Urinary bladder (tissue), 4 donors: ENCODE results near the gene IL22. TPM values are rescaled to one million over a fixed set of nuclear protein-coding genes. Genes with fewer than 3 reads are reported as not detected.
A peak's percentile ranks its signal among the peaks of the same experiment; 100 is the strongest.
"Not testable (repeated sequence)": the region's sequence is repeated elsewhere in the genome, so short reads cannot be mapped to it uniquely, and the experiment has no call there.

ENCODE experiments used
- DNase-seq: peaks from one replicate; pipeline ENCODE4 v3.0.0-alpha.2; 2015; ENCODE audit errors: extremely low spot score
- H3K27ac ChIP-seq: one replicate; pipeline ENCODE4 v1.5.1; 2013; ENCODE audit warnings: low read depth, mild to moderate bottlenecking, moderate library complexity
- H3K36me3 ChIP-seq: one replicate; pipeline ENCODE4 v1.6.1; 2013; ENCODE audit warnings: mild to moderate bottlenecking, moderate library complexity; ENCODE audit not compliant: insufficient read depth
- H3K4me1 ChIP-seq: one replicate; pipeline ENCODE4 v1.6.1; 2013; ENCODE audit warnings: mild to moderate bottlenecking, moderate library complexity; ENCODE audit not compliant: insufficient read depth
- H3K4me3 ChIP-seq: one replicate; pipeline ENCODE4 v1.5.1; 2013; ENCODE audit warnings: low read depth, low read length
- WGBS: extraction: QIAGEN DNeasy Blood & Tissue Kit; methylation state at CpG from one replicate; pipeline ENCODE4 v1.1.7; 2013; 5-methylcytosine and 5-hydroxymethylcytosine counted together
- polyA plus RNA-seq: library from polyadenylated mRNA; stranded (reverse); fragments of 200-250 nt; gene quantifications from one replicate; pipeline ENCODE4 v1.2.3, GENCODE V29; 2013
- total RNA-seq: library from RNA; depleted of rRNA; stranded (reverse); fragments of >200 nt; gene quantifications from one replicate; pipeline ENCODE4 v1.2.3, GENCODE V29; 2014
- donor health status: healthy with polysubstance abuse.
- donor health status: healthy.

IL22 gene
- total and polyA plus RNA-seq, 2 donors: not detected

DNA sequence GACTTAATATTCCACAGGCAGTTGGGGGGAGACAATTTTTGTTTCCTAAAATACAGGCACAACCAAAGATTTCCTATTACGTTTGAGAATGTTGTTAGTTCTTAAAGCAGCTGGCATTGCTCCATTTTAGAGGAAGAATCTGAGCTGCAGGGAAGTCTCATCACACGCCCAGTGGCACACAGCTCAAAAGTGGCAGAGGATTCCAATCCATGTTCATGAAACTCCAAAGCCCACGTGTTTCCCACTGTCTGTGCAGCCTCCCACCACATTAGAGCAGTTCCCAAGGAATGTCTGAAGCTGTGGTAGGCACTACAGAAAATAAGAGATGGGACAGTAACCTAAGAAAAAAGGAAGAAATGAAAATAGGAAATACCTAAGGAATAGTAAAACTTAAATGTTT lies 21.7 kb downstream of the IL22 start:
- no peak overlapping the region for H3K27ac ChIP-seq
- 25% methylated on average over 3 of the region's 3 CpGs for whole genome bisulfite sequencing
- no peak for DNase-seq
- H3K4me1 ChIP-seq: no peaks in the 10 kb centered on the region
- H3K36me3 ChIP-seq: no peaks in the 10 kb centered on the region
- H3K4me3 ChIP-seq: no peak overlapping the region

DNA sequence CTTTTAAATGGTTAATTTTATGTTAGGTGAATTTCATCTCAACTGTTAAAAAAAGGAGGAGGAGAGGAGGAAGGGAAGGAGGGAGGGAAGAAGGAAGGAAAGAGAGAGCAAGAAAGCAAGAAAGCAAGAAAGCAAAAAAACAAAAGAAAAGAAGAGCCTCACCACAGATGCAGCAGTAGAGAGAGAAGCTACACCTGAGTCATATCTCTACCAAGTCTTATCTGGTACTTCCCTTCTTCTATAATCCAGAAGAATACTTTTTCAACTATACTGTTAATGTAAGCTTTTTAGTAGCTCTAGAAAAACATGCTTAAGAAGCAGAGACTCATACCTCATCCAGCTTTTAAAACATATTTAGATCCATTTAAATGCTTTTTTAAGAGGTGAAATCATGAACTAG lies 22.2 kb downstream of the IL22 start:
- H3K27ac ChIP-seq: no peak overlapping the region
- no peak overlapping the region for H3K4me3 ChIP-seq
- no peaks in the 10 kb centered on the region for H3K4me1 ChIP-seq
- H3K36me3 ChIP-seq: no peaks in the 10 kb centered on the region
- DNase-seq: no peak

DNA sequence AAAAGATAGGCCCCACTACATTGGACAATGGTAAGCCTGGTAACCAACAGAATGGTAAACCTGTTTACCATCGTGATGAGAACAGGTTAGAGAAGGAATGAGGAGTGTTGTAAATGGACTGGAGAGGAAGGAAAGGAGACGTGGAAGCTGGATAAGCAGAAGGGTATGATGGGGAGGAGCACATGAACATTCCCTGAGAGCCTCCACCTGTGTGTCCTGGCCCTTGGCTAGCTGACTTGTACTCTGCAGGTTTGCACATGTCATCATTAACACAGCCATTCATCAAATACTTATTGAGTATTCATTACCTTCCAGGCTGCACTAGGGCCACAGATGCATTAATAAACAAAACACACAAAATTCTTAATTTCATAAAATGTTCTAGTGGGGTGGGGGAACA lies 23.4 kb downstream of the IL22 start:
- WGBS: 77% methylated on average over 2 of the region's 2 CpGs
- no peaks in the 10 kb centered on the region for H3K36me3 ChIP-seq

DNA sequence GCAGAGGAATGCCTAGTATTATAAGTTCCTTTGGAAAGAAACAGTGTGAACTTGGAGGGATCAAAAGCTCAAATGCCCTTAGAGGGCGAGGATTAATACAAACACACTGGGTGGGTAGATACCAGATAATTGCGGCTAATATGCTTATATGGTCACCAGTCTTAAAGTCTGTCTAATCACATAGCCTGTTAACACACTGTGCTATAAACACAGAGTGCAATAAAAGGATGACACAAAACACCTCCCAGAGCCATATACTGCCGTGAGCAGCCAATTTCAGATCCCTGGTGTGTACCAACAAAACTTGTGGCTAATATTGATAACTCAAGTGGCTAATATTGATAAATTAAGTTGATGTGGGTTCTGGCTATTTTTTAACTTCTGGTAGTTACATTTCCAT lies 26.0 kb downstream of the IL22 start:
- DNase-seq: no peak
- Histone ChIP-seq H3K27ac (no peak overlapping the region), H3K4me1 (no peaks in the 10 kb centered on the region), H3K36me3 (no peaks in the 10 kb centered on the region), H3K4me3 (no peak overlapping the region)
- WGBS: 39% methylated on average over 3 of the region's 3 CpGs

More for the DNA sequence above, 23.4 kb downstream of the IL22 start:
- Histone ChIP-seq H3K4me1 (no peaks in the 10 kb centered on the region), H3K27ac (no peak overlapping the region), H3K4me3 (no peak overlapping the region)
- DNase-seq: no peak

DNA sequence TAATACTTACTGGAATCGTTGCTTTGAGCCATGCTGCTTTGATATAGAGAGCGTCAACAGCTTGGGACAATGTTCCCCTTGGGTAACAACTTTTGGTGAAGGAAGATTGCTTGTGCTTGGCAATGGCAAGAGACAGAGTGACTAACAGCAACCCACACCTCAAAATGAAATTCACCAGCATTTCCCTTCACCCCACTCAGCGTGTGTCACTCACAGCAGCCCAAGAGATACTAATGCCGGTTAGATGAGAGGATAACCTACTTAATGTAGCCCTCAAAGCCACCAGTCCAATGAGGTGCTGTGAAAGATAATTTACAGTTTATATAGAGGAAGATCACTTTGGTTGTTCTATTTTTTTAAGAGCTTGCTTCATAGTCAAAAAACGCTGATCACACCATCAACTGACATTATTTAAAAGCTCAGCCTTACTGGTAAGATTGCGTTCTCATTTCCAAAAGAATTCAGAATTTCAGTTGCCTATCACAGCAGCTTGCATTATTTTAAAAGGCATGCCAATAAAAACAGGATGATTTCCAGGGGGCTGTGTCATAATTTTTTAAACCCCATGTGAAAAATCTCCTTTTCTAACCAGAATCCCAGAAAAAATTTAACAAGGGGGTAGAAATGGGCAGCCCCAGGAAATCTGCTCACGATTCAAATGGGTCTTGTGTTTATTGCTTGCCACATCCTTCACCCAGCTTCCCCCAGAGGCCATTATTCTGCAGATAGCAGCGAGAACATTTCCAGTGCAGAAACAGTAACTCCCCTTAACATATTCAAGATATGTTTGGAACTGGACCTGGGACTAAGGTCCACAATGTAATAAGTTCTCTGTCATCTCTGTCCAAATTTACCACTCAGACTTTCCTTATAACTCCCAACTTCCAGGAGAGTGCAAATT lies 27.6 kb downstream of the IL22 start, which contains the start of gene IL26:
TSS of gene IL26 (minus strand) at position 235 of the 901 bp plus-strand sequence. CDS start at position 181, 54 bp downstream.
- WGBS: 79% methylated on average over 8 of the region's 8 CpGs
- no peaks in the 10 kb centered on the region for H3K36me3 ChIP-seq
- no peak for DNase-seq
- H3K4me3 ChIP-seq: no peak within 1 kb of the TSS
- H3K4me1 ChIP-seq: no peaks in the 10 kb centered on the region
- H3K27ac ChIP-seq: no peak within 1 kb of the TSS

DNA sequence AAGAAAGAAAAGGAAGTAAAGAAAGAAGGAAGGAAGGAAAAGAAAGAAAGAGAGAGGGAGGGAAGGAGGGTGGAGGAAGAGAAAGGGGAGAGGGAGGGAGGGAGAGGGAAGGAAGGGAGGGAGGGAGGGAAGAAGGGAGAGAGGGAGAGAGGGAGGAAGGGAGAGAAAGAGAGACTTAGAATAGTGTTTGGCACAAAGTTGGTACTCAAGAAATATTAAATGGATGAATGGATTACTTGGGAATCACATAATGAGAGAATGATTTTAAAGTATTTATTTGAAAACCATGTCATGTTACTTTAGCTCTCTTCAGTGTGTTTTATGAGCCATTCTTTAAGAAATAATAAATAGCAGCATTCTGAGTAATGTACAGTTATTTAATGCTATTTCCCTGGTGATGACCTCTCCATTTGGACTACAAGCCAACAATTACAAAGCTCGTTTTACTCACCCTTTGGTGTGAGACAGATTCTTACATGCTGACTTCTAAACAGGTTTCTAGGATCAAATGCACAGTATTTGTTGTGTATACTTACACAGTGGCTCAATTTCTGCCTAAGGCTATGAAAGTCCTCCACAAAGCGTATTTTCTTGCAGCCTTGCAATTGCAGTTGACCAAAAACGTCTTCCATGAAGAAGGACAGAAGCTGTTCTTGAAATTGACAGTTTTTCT lies 28.7 kb downstream of the IL22 start:
- no peak for DNase-seq
- no peak overlapping the region for H3K27ac ChIP-seq
- H3K4me1 ChIP-seq: no peaks in the 10 kb centered on the region
- WGBS: 55% methylated on average over 3 of the region's 3 CpGs
- H3K36me3 ChIP-seq: no peaks in the 10 kb centered on the region
- H3K4me3 ChIP-seq: no peak overlapping the region

DNA sequence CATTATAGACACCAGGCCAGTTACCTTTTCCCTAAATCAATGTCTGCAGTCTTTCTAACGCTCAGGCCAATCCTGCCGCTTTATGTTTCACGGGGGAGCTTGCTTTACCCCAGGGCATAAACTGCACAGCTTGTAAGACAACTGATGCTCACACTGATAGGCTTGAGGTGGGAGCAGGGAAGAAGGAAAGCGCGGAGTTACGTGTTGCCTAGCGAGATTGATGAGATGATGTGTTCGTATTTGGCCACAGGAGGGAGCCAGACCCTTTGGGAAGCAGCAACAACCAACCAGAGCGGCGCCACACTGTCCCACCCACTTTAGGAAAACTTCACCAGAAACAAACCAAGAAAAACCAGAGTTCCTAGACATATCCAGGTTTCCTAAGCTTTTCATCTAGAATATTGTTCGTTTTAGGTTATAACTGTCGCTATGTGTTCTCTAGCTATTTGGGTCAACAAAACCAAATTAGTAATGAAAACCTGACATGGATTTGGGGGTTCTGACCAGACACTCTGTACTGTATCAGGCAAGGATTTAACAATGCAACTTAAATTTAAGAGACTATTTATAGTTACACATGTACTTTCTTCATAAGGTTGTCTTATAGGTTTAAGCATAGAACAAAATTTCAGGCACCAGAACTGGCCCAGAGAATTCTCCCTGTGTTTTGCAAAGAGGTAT lies 30.2 kb downstream of the IL22 start:
- DNase-seq: peak; percentile 67
- Histone ChIP-seq H3K36me3 (no peaks in the 10 kb centered on the region), H3K27ac (no peak overlapping the region), H3K4me1 (no peaks in the 10 kb centered on the region), H3K4me3 (no peak overlapping the region)
- WGBS: 2% methylated on average over 12 of the region's 12 CpGs

DNA sequence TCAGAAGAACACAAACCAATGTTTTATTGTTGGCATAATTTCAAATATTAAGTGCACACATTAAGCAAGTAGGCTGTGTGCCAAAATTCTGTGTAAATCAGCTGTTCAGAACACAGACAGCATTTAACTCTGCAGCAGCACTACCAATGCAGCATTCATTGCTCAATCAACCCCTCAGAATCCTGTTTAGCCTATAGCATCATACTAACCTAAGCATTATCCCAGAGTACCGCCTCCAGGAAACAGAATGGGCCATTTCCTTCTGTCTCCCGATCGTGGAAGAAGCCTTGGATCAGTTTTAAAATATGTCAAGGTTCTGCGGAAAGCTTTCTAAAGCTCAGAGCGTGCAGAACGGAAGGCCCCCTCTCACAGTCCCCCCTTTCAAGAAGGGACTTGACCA lies 31.1 kb downstream of the IL22 start:
- DNase-seq: no peak
- H3K36me3 ChIP-seq: no peaks in the 10 kb centered on the region
- no peaks in the 10 kb centered on the region for H3K4me1 ChIP-seq
- H3K4me3 ChIP-seq: no peak overlapping the region
- 50% methylated on average over 6 of the region's 6 CpGs for WGBS
- H3K27ac ChIP-seq: no peak overlapping the region

DNA sequence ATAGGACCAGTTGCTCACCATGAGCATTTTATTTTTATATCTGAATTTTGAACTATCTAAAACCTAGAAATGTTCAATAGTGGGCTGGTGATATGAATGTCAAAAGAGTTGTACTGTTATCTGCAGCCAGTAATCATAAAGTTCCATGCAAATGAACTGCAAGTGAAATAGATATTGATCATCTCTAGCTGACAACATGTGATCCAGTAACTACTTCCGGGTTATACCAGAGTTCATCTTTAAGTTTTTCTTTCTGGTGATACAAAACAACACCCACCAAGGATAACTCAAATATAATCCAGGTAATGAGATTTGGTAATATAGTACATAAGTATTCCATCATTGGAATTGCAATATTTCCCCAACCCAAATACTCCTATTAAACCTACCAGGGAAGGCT lies 31.9 kb downstream of the IL22 start:
- no peak overlapping the region for H3K27ac ChIP-seq
- 89% methylated on average over 1 of the region's 1 CpG for WGBS
- H3K4me3 ChIP-seq: no peak overlapping the region
- H3K36me3 ChIP-seq: no peaks in the 10 kb centered on the region
- H3K4me1 ChIP-seq: no peaks in the 10 kb centered on the region
- no peak for DNase-seq

DNA sequence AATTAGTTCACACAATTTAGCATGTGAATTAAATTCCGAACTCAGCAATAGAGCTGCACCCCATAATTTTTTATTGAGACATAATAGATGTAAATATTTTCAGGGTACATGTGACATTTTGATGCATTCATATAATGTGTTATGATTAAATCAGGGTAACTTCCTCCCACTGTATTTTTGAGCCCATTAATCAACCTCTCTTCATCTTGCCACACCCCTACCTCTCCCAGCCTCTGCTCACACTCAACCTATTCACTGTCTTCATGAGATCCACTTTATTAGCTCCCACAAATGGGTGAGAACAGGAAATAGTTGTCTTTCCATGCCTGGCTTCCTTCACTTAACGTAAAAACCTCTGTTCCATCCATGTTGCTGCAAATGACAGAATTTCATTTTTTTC lies 42.5 kb downstream of the IL22 start:
- Histone ChIP-seq H3K4me1 (no peaks in the 10 kb centered on the region), H3K27ac (no peak overlapping the region), H3K36me3 (no peaks in the 10 kb centered on the region), H3K4me3 (no peak overlapping the region)
- DNase-seq: no peak
- WGBS: 74% methylated on average over 2 of the region's 2 CpGs

DNA sequence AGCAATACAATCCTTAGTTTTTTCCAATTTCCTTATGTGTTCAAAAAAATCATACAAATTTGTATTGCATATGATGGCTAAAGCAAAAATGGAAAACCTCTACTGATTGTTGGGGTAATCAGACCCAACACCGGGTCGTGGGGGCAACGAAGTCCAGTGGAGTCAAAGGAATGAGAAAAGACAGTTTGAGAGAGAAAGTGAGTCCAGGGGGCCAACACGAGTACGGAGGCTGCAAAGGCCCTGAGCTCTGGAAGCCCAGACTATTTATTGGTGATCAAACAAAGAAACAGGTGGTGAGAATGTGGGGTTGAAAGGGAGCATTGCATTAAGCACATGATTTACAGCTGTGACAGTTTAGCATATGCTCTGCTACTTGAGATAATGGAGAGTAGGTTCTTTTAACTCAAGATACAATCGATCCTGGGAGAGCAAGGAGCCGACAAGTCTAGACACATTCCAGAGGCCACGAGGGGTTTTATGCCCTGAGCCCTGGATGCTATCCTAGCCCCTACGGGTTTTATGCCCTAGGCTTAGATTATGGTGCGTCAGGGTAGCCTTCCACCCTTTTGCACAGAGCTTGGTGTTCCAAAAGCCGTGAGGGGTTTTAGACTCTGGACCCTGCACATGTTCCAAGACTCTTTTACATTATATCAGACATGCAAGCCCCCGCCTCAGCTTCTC lies 44.2 kb downstream of the IL22 start:
- DNase-seq, H3K36me3 ChIP-seq, H3K27ac ChIP-seq, H3K4me1 ChIP-seq, H3K4me3 ChIP-seq: not testable (repeated sequence)
- 38% methylated on average over 12 of the region's 12 CpGs for WGBS

DNA sequence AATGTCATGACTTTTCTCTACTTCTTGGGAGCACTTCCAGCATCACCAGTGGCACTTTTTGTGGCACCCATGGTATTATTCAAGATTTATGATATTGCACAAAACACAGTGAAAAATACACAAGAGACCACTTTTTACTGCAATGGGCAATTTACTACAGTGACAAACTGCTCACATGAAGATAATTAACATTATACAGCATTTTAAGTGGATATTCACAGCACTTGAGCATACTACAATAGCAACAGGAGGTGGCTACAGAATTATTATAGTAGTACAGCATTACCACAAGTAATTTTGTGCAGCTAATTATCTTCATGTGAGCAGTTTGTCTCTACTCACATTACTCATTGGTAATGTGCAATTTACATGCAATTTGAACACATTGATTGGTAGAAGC lies 46.1 kb downstream of the IL22 start:
- no peak for DNase-seq
- H3K4me3 ChIP-seq: no peak overlapping the region
- H3K36me3 ChIP-seq: no peaks in the 10 kb centered on the region
- H3K27ac ChIP-seq: no peak overlapping the region
- no peaks in the 10 kb centered on the region for H3K4me1 ChIP-seq

DNA sequence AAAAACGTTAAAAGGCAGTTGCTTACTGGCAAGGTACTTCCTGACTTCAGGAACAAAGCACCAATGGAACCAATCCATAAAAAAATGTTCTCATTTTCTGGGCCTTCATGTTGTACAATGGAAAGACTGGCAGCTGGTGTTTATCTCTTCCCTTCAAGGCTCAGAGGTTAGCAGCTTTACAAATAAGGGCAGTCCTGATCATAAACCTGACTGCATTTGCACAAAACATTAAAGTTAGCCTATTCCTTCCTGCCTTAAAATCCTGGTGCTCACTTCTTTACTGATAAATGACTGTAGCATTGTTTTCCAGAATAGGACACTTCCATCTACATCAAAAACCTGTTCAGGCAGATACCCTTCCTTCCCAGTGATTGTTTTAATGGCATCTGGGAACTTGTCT lies 47.0 kb downstream of the IL22 start:
- Histone ChIP-seq H3K36me3 (no peaks in the 10 kb centered on the region), H3K27ac (no peak overlapping the region), H3K4me1 (no peaks in the 10 kb centered on the region), H3K4me3 (no peak overlapping the region)
- DNase-seq: no peak
- WGBS: 32% methylated on average over 1 of the region's 1 CpG
